M059J (cell line): ENCODE data around the gene ERICH4. TPM values are rescaled to one million over a fixed set of nuclear protein-coding genes. Genes with fewer than 3 reads are reported as not detected.
"Not testable (repeated sequence)": the region's sequence is repeated elsewhere in the genome, so short reads cannot be mapped to it uniquely, and the experiment has no call there.

ENCODE experiments used
- DNase-seq: peaks from one replicate; pipeline ENCODE4 v3.0.0-alpha.2; 2012; ENCODE audit warnings: low read depth
- total RNA-seq: library from RNA; depleted of rRNA; stranded (reverse); fragments of >200 nt; shearing (Covaris generic); gene quantifications from 2 replicates; pipeline ENCODE4 v1.2.3, GENCODE V29; 2014; rRNA removed

The ERICH4 gene
- total RNA-seq, 1 experiment from 2014 or later: not detected

DNA sequence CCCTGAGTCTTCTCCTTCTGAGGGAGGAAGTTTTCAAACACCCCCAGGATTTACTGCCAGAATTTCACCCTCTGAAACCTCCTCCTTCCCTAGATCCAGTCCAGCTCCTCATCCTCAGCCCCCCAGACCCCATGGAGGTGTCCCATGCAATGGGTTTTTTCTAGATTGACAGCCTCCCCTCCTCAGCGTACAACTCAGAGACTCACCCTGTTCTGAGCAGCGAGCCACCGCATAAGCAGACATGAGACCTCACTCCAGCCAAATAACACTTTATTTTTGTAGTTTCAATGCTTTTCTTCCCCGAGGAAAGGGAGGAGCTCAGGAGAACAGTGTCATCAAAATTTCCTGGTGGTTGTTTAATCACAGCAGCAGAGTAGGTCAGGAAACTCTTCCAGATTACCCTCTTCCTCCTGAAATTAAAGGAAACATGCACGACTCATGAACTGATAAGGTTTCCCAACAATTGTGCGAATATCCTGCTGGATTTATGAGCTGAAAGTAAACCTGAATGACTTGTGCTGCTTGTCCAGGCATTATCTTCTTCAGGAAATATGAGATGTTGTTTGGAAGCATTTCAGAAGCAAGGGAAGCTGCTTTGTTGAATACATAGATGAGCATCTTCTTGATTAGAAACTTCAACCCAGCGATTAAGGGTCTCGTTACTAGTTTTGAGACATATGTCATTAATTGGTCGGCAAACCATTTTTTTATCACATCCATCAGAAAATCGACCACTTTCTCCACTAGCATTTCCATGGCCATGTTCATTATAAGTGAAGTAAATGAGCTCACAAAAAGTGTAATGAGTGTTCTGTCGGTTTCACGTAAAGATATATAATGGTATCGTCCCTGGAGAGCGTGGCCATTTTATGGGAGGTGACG is 36.2 kb downstream of the ERICH4 start:
- DNase-seq: no peak

DNA sequence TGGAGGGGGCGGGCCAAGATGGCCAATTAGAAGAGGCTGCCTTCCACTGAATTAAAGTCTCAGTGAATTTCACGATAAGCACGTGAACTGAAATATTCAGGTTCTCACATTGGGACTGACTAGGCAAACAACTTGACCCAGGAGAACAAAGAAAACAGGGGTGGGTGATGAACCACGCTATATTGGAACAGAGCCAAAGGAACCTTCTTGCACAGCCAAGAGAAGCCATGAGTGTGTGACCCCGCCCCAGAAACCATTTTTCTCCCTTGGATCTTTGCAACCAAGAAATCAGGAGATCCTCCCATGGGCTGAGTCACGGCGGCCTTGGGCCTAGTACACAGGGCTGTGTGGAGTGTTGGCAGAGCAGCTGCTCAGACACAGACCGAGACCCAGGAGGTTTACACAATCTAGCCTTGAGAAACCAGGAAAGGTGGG is 36.8 kb downstream of the ERICH4 start:
- peak; percentile 13 for DNase-seq

DNA sequence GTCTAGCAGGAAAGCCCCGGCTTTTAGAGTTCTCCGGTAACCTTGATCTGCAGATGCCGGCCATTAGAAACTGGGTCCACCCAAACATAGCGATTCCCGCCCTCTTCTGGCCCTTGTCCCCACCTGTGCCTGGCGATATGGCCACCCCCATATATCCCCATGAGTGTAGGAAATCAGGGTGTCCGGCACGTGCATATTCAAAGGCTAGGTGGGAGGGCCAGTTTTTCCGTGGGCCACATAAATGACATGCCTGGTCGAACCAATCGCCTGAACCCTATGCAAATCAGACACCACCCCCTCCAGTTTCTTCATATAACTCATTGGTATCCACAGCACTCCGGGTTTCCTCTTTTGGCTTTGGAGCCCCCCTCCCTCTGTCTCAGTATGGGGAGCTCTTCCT is 37.4 kb downstream of the ERICH4 start:
- DNase-seq: no peak

DNA sequence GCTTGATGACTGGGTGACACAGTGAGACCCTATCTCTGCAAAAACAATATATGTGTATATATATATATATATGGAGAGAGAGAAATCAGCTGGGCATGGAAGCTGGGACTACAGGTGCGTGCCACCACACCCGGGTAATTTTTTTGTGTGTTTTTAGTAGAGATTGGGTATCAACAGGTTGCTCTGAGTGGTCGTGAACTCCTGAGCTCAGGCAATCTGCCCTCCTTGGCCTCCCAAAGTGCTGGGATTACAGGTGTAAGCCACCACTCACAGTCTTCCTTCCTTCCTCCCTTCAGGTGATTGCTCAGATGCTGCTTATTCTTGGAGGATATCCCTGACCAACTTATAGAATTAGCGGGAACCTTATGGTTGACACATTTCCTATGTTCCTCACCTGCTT is 41.9 kb downstream of the ERICH4 start:
- no peak for DNase-seq

DNA sequence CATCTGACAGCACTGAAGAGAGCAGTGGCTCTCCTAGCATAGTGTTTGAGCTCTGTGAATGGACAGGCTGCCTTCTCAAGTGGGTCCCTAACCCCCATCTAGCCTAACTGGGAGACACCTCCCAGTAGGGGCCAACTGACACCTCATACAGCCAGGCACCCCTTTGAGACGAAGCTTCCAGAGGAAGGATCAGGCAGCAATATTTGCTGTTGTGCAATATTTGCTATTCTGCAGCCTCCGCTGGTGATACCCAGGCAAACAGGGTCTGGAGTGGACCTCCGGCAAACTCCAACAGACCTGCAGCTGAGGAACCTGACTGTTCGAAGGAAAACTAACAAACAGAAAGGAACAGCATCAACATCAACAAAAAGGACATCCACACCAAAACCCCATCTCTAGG is 44.0 kb downstream of the ERICH4 start:
- DNase-seq: not testable (repeated sequence)

DNA sequence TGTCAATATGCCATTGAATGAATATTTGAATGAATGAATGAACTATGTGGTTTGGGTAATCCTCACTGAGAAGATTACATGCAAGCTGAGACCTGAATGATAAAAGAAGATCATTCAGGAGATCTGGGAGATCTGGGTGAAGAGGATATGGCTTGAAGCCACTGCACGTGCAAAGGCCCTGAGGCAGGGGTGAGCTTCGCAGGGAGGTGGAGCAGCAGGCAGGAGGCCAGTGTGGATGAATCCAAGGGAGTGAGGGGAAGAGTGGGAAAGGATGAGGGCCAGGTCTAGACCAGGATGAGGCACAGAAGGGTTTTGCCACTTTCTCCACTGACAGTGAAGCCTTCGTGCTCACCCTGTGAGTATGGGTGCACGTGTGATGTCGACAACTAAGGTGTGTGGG is 49.9 kb downstream of the ERICH4 start:
- DNase-seq: no peak

Other genes starting within 250 kb of the ERICH4 start
- 5.6 and 7.3 TPM in 2 replicates for gene CYP2S1, start 249.9 kb upstream of the ERICH4 start, total RNA-seq
- gene AXL, start 223.9 kb upstream of the ERICH4 start, total RNA-seq: 237 and 362 TPM in 2 replicates
- gene HNRNPUL1, start 178.8 kb upstream of the ERICH4 start, total RNA-seq: 94.9 and 143 TPM in 2 replicates
- gene CCDC97, start 133.0 kb upstream of the ERICH4 start, total RNA-seq: 5.6 and 7.2 TPM in 2 replicates
- gene TGFB1, start 89.2 kb upstream of the ERICH4 start, total RNA-seq: 10.1 and 22.9 TPM in 2 replicates
- 8.2 and 9.9 TPM in 2 replicates for gene B9D2, start 79.0 kb upstream of the ERICH4 start, total RNA-seq
- gene TMEM91, start 66.6 kb upstream of the ERICH4 start, total RNA-seq: 0.17 and 2.4 TPM in 2 replicates
- gene EXOSC5, start 45.8 kb upstream of the ERICH4 start, total RNA-seq: 25.2 and 28.5 TPM in 2 replicates
- gene BCKDHA, start 45.3 kb upstream of the ERICH4 start, total RNA-seq: 15.9 and 18.3 TPM in 2 replicates
- not detected in 2 replicates for gene B3GNT8, start 15.8 kb upstream of the ERICH4 start, total RNA-seq
- gene DMAC2, start 3.2 kb upstream of the ERICH4 start, total RNA-seq: 52.1 and 57.2 TPM in 2 replicates
- not detected in 2 replicates for gene CEACAM21, start 133.0 kb downstream of the ERICH4 start, total RNA-seq
- not detected in 2 replicates for gene CEACAM4, start 183.9 kb downstream of the ERICH4 start, total RNA-seq
- gene CEACAM7, start 245.1 kb downstream of the ERICH4 start, total RNA-seq: not detected in 2 replicates